Esophagus muscularis mucosa (tissue), 4 donors: ENCODE results near the gene HEATR1. TPM values are rescaled to one million over a fixed set of nuclear protein-coding genes. Genes with fewer than 3 reads are reported as not detected.

Source experiments
- DNase-seq: peaks from one replicate; pipeline ENCODE4 v3.0.0-alpha.2; 2017; ENCODE audit errors: extremely low spot score
- H3K27ac ChIP-seq, 4 donors: fragments of 200-600 bp; sonication (generic); replicated peaks in 1 of 4; 1 replicate in 3 of 4; 2 replicates in 1 of 4; pipeline ENCODE4 v1.5.1; 2016 to 2019; ENCODE audit warnings: mild to moderate bottlenecking in 1 of 4
- H3K27me3 ChIP-seq, 4 donors: fragments of 200-600 bp; sonication (generic); one replicate each; pipeline versions ENCODE4 v1.5.1 to v1.6.0; 2016 to 2019
- H3K36me3 ChIP-seq, 4 donors: fragments of 200-600 bp; sonication (generic); one replicate each; pipeline ENCODE4 v1.5.1; 2016 to 2019
- H3K4me1 ChIP-seq, 4 donors: fragments of 200-600 bp; sonication (generic); one replicate each; pipeline ENCODE4 v1.5.1; 2016 to 2019
- H3K4me3 ChIP-seq, 4 donors: fragments of 200-600 bp; sonication (generic); 1 replicate in 2 of 4; 2 replicates in 2 of 4; pipeline ENCODE4 v1.5.1; 2016 to 2019; ENCODE audit warnings: mild to moderate bottlenecking in 4 of 4, moderate library complexity in 1 of 4
- H3K9me3 ChIP-seq, 4 donors: fragments of 200-600 bp; sonication (generic); 1 replicate in 3 of 4; 2 replicates in 1 of 4; pipeline ENCODE4 v1.5.1; 2016 to 2019
- EP300 ChIP-seq: sonication (generic); formaldehyde crosslinking; IDR thresholded peaks from one replicate; pipeline ENCODE4 v1.6.1; 2017; ENCODE audit warnings: antibody characterized with exemption
- POLR2A ChIP-seq: fragments of 450-650 bp; IDR thresholded peaks from one replicate; pipeline ENCODE4 v1.6.1; 2017; ENCODE audit warnings: antibody characterized with exemption, moderate library complexity, mild to moderate bottlenecking, low read depth
- POLR2AphosphoS5 ChIP-seq, 2 donors: sonication (generic); formaldehyde crosslinking; IDR thresholded peaks; one replicate each; pipeline ENCODE4 v1.6.1; 2017; ENCODE audit warnings: antibody characterized with exemption in 2 of 2
- WGBS: methylation state at CpG from one replicate; pipeline ENCODE4 v1.1.5; 2018; 5-methylcytosine and 5-hydroxymethylcytosine counted together
- intact Hi-C: fragments of 100-400 bp; cut with DNase I; formaldehyde crosslinking; loops from one replicate; pipeline ENCODE4 v1.15.1; 2023
- total RNA-seq, 4 donors: library from RNA; depleted of rRNA; stranded (reverse); fragments of >200 nt; gene quantifications; one replicate each; pipeline versions ENCODE4 v1.1.0 to v1.2.1, GENCODE V29; 2016
- TF ChIP-seq, protein P1 (sequence below), 3 experiments: fragments of 200-600 bp in 2 of 3; fragments of 450-650 bp in 1 of 3; sonication (generic) in 2 of 3; IDR thresholded peaks; one replicate each; pipeline ENCODE4 v1.5.1; 2017 to 2019; ENCODE audit warnings: antibody characterized with exemption in 3 of 3, mild to moderate bottlenecking in 2 of 3, moderate library complexity in 1 of 3

HEATR1 gene
- total RNA-seq, 4 donors from 2014 or later = 15.2 to 17.2 (median 16.3) TPM

DNA sequence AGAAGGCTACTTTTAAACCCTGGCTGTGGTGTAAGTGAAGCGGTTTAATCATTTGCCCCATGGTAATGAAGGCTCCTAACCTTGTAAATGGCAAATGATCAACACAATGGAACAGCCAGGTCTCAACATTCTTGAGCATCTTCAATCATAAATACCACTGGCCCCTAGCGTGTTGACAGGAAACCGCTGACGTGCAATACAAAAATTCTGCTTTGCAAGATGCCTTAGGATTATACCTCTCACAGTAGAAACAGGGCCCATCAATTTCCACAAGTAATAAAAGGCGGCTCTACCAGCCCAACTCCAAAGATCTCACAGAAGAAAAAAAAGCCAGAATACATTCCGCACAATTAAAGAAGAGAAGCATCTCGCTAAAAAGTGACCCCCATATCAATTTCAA is 47.7 kb downstream of the HEATR1 start:
- 94% methylated on average over 7 of the region's 7 CpGs for WGBS
- peaks cover 74 to 100% (median 89%) of the 10 kb centered on the region in 4 donors for H3K36me3 ChIP-seq

DNA sequence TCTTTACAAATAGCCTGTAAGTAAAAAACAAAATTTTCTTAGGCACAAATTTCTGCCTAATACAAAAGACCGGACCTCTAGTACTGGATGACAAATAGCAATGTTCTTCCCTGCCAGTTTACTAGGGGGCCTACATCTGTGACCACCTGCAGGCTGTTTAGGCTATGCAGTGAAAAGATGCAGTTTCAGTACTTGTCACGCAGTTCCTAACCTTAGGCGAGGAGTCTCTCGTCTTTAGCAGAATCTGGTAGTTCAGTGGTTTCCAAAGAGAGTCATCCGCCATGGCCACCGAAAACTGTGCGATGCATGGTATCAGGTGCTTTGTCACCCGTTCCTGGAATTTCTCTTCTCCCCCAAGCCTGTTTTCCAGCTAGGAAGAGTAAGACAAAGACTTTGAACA is 50.9 kb downstream of the HEATR1 start:
- TF ChIP-seq POLR2A = no peak
- no peak for TF ChIP-seq POLR2AphosphoS5 (IDR thresholded peaks at IDR 0.05)
- TF ChIP-seq, protein P1, sequence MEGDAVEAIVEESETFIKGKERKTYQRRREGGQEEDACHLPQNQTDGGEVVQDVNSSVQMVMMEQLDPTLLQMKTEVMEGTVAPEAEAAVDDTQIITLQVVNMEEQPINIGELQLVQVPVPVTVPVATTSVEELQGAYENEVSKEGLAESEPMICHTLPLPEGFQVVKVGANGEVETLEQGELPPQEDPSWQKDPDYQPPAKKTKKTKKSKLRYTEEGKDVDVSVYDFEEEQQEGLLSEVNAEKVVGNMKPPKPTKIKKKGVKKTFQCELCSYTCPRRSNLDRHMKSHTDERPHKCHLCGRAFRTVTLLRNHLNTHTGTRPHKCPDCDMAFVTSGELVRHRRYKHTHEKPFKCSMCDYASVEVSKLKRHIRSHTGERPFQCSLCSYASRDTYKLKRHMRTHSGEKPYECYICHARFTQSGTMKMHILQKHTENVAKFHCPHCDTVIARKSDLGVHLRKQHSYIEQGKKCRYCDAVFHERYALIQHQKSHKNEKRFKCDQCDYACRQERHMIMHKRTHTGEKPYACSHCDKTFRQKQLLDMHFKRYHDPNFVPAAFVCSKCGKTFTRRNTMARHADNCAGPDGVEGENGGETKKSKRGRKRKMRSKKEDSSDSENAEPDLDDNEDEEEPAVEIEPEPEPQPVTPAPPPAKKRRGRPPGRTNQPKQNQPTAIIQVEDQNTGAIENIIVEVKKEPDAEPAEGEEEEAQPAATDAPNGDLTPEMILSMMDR (IDR thresholded peaks at IDR 0.05) = no peak
- no peak for TF ChIP-seq EP300
- Histone ChIP-seq H3K36me3 (peaks cover 83 to 100% (median 94%) of the 10 kb centered on the region in 4 donors), H3K9me3 (no peaks in the 10 kb centered on the region), H3K27ac (no peak overlapping the region), H3K4me1 (no peaks in the 10 kb centered on the region), H3K4me3 (no peak overlapping the region), H3K27me3 (no peaks in the 10 kb centered on the region)
- intact Hi-C loops = loop anchor here (5.0 kb wide), 1 partner anchor 34 kb away; no protein-coding TSS in a partner anchor
- DNase-seq = no peak
- WGBS = 86% methylated on average over 8 of the region's 8 CpGs

More for the DNA sequence above, 47.7 kb downstream of the HEATR1 start:
- H3K9me3 ChIP-seq = no peaks in the 10 kb centered on the region
- H3K4me3 ChIP-seq = no peak overlapping the region
- intact Hi-C loops = no loop called here
- no peaks in the 10 kb centered on the region for H3K27me3 ChIP-seq
- TF ChIP-seq EP300 (no peak), POLR2AphosphoS5 (IDR thresholded peaks at IDR 0.05) (no peak), POLR2A (no peak)
- TF ChIP-seq, protein P1 (IDR thresholded peaks at IDR 0.05) = no peak
- no peak overlapping the region for H3K27ac ChIP-seq
- no peaks in the 10 kb centered on the region for H3K4me1 ChIP-seq
- DNase-seq = no peak

DNA sequence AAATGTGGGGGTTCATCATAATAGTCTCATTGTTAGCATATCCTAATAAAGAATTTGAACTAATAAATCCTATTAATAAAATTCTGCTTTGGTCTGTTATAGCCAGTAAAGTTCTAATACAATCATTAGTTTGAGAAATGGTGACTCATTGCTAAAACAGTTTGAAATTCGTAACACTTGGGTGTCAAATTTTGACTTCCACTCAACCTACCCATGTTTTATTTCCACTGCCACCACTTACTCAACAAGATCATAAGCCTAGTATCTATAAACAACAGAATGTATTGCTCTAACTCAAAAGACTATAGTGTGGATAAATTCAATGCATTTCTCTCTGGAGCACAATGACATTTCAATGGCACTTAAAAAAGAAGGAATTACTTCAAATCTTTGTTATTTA is 51.4 kb downstream of the HEATR1 start:
- no peaks in the 10 kb centered on the region for H3K4me1 ChIP-seq
- H3K9me3 ChIP-seq = no peaks in the 10 kb centered on the region
- intact Hi-C loops = loop anchor here (5.0 kb wide), 1 partner anchor 34 kb away; no protein-coding TSS in a partner anchor
- WGBS = 45% methylated on average over 1 of the region's 1 CpG
- no peak overlapping the region for H3K4me3 ChIP-seq
- TF ChIP-seq POLR2A (no peak), EP300 (no peak), POLR2AphosphoS5 (IDR thresholded peaks at IDR 0.05) (no peak)
- TF ChIP-seq, protein P1 (IDR thresholded peaks at IDR 0.05) = no peak
- no peak overlapping the region for H3K27ac ChIP-seq
- H3K36me3 ChIP-seq = peaks cover 83 to 100% (median 94%) of the 10 kb centered on the region in 4 donors
- DNase-seq = no peak
- H3K27me3 ChIP-seq = no peaks in the 10 kb centered on the region

DNA sequence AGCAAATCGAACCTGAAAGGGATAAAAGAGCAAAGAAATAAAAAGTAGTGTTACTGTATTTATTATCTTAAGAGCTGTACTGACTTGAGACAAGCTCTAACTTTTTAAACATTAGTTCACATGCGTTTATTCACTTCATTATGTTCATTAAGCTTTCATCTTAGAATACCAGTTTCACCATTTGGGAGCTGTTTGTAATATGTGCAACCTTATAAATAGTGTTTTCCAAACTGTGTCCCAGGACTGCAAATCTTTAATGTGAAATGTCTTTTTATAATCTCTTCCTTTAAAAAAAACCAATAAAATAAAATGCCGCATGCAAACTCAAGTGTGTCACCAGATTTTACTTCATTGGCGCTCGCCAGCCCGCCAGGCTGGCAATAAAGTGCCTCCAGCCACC is 52.2 kb downstream of the HEATR1 start:
- DNase-seq = no peak
- TF ChIP-seq EP300 = no peak
- TF ChIP-seq, protein P1 (IDR thresholded peaks at IDR 0.05) = no peak
- TF ChIP-seq POLR2AphosphoS5 (IDR thresholded peaks at IDR 0.05) = no peak
- TF ChIP-seq POLR2A = no peak
- Histone ChIP-seq H3K9me3 (no peaks in the 10 kb centered on the region), H3K27me3 (no peaks in the 10 kb centered on the region), H3K4me1 (no peaks in the 10 kb centered on the region), H3K36me3 (peaks cover 78 to 100% (median 94%) of the 10 kb centered on the region in 4 donors), H3K27ac (no peak overlapping the region), H3K4me3 (no peak overlapping the region)
- 86% methylated on average over 6 of the region's 6 CpGs for WGBS
- intact Hi-C loops = loop anchor here (5.0 kb wide), 1 partner anchor 35 kb away; no protein-coding TSS in a partner anchor
